HG02571 (cell line): Measurements from ENCODE around the gene BCL7B.
A peak's percentile ranks its signal among the peaks of the same experiment; 100 is the strongest.
"Not testable (repeated sequence)": the region's sequence is repeated elsewhere in the genome, so short reads cannot be mapped to it uniquely, and the experiment has no call there.

Experiments used
- ATAC-seq: cut with Tn5 transposase; IDR thresholded peaks from one replicate; pipeline ENCODE4 v1.9.1; 2021; ENCODE audit warnings: mild to moderate bottlenecking, moderate library complexity; ENCODE audit not compliant: unreplicated experiment

The BCL7B gene

GRCh38 chr7:73557397-73558257 lies at the start of gene BCL7B:
BCL7B (minus strand) TSS chr7:73557690; CDS start chr7:73557578, 112 bp downstream.
- ATAC-seq, result peak; percentile 54

DNA sequence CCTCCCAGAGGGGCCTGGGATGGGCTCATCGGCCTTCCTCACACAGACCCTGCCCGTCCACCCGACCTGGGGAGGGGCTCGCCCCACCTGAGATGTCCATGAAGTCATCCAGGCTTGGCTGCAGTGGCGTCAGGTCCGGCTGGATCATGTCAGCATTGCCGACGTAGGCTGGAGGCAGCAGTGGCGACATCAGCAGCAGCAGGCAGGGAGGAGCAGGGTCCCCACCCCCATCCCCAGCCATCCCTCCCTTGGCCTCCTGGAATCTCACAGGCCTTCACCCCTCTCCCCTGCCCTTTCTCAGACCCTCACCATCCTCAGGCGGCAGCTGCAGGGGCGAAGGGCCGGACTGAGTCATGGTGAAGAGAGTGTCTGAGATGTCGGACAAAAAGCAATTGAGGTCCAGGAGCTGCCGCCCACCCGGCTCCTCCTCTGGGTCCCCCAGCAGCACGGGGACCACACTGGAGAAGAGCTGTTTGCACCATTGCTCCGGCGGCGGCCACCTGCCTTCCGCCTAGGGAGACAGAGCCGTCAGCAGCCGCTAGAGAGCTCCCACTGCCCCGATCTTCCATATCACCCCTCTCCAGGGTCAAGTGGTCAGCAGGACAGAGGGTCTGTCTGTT lies 48.2 kb upstream of the BCL7B start:
- no peak for ATAC-seq

- ATAC-seq, result no peak
Observed at GRCh38 chr7:73602721-73603651, 45.5 kb upstream of the BCL7B start.

DNA sequence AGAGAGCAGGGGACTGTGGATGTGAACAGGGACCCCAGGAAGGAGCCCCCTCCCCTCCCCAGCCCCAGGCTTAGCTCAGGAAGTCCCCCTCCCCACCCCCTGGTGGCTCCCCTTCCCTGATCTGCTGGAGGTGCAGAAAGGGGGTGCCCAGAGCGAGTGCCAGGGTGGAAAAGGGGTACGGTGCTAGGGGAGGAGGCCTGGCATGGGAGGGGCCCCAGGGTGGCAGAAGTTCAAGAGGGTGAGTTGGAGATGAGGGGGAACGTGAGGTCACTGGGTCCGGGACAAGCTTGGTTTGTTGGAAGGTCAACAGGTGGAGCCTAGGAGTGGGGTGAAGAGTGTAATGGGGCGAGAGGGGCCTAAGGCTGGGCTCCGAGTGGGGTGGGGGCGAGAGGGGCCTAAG lies 42.4 kb upstream of the BCL7B start:
- ATAC-seq, result no peak

DNA sequence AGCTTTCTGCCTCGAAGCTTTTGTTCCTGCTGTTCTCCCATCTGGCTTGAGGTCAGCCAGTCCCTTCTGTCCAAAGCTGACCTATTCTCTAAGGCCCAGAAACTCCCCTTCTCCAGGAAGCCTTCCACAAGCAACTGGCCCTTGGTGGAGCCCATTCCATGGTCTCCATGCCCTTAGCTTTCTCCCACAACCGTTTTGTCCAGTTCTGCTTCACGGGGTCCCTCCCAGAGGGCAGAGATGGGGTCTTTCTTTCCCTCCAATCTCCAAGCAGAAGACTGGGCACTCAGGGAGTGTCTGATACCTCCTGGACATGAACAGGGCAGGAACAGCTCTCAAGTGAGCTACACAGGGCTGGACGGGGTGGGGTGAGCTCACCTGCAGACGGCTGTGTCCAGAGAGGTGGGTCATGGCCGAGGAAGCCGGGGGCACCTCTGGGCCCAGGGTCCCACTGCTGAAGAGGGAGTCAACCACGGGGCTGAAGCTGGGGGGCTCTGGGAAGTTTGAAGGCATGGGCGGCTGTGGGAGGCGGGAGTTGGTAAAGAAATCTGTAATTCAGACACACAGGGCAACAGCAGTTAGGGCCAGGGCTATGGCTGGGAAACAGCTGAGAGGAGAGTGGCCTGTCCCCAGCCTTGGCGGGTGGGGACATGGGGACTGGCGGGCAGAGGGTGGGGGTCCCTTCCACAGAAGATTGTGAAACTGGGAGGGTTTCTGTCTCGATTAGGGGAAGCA lies 41.8 kb upstream of the BCL7B start:
- no peak for ATAC-seq

DNA sequence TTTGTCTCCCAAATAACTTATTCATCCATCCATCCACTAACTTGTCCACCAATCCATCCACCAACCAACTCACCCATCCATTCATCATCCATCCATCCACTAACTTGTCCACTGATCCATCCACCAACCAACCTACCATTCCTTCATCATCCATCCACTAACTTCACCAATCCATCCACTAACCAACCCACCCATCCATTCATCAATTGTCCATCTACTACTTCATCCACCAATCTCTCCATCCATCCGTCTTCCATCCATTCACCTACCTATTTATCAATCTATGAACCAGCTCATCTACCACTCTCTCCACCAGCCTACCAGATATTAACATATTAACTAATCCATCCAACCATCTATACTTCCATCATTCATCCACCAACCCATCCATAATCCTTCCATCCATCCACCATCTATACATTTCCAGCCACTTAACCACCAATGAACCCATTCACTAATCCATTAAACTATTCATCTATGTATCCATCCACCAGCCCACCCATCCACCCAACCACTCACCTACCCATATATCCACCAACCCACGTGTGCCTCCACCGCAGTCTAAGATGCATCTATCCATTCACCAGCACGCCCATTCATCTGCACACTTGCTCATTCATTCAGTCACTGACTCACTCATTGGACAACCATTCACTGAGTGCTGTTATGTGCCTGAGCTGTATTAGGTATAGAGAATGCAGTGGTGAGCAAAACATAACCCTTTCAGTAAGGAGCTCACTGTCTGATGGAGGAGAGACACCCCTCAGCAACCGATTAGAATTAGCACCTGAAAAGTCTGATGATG lies 40.7 kb upstream of the BCL7B start:
- ATAC-seq, result no peak

DNA sequence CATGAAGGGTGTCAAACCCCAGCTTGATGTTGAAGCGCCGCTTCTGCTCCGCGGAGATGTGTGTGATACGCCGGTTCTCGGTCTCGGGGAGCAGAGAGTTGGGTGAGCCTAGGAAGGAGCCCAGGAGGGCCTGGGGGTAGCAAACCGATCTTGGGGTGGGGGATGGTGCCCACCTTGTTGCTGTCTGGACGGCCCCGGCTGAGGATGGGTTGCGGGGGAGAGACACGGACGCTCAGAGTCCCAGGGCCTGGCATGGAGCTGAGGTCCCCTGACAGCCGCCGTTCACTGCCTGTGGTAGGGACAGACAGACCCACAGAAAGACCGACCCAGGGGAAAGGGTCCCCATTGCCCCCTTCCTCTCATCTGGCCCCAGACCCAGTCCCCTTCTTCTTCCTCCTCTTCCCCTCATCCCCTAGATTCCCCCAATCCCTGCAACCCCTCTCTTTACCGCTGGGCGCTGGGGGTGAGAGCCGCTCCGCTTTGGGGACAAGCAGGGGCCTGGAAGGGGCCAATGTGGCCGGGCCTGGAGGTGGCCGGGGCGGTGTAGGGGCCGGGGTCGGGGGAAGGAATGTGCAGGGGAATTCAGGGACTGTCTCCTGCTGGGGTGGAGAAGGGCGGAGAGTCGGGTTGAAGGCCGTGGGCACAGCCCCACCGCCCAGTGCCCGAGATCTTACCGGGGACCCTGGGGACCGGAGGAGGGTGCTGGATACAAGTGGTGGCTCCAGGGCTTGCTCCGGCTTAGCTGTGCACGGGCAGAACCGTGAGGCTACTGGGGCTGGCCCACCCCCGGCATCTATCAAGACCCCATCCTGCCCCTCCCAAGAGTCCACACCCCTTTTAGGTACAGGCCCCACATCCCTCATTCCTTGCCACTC lies 38.9 kb upstream of the BCL7B start:
- no peak for ATAC-seq

GRCh38 chr7:73595358-73595757 lies 37.9 kb upstream of the BCL7B start:
- no peak for ATAC-seq

GRCh38 chr7:73593207-73594045 lies 35.9 kb upstream of the BCL7B start:
- ATAC-seq, result no peak

DNA sequence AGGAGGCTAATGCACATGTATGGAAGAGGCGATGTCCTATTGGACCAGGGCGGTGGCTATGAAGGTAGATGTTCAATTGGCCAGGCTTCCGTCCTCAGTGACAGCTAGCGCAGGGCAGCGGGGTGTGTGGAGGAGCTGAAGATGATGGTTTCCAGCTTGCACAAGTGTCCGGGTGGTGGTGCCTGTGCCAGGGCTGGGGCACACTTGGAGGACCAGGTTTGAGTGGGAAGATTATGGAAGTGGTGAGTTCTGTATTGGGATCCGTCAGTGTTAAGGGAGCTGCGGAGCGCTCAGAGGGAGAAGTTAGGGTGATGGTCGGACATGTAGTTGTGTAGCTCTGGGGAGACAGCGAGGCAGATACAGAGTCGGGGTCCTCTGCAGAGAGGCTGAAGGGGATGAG lies 29.4 kb upstream of the BCL7B start:
- ATAC-seq, result no peak

DNA sequence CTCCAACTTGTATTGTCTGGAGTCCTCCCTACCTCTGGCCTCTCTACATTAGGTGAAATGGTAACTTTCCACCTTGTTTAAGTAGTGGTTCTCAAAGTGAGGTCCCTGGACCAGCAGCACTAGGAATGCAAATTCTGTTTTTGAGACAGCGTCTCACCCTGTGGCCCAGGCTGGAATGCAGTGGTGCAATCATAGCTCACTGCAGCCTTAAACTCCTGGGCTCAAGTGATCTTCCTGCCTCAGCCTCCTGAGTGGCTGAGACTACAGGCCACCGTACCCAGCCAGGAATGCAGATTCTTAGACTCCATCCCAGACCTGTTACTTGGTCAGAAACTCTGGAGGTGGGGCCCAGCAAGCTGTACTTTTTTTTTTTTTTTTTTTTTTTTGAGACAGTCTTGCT lies 27.7 kb upstream of the BCL7B start:
- ATAC-seq, result no peak

GRCh38 chr7:73582664-73583202 lies 25.2 kb upstream of the BCL7B start:
- no peak for ATAC-seq

GRCh38 chr7:73581006-73581405 lies 23.5 kb upstream of the BCL7B start:
- not testable (repeated sequence) for ATAC-seq

DNA sequence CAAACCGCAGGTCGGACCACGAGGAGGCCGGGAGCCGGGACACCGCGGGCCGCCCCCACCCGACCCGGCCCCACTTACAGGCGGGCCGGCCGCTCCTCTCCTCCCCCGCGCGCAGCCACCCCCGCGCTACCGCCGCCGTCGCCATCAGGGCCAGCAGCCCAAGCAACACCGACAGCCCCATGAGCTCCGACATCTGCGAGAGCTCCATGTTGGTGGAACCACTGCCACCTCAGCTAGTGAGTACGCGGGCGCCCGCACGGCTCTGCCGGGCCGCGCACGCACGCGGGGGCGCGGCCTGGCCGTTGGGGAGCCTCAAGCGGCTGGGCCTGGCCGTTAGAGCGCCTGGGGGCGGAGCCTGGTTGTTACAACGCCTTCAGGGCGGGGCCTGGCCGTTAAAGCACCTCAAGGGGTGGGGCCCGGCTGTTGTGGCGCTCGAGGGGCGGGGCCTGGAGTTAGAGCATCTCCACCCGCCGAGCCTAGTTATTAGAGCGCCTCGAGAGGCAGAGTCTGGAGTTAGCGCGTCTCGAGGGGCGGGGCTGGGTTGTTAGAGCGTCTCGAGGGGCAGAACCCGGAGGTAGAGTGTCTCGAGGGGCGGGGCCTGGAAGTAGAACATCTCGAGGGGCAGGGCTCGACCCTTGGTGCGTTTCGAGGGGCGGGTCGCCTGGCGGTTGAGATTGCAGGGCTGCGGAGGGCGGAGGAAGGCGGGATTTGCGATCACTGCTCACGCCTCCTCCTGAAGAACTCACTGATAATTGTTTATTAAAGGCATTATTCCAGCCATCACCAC lies 21.0 kb upstream of the BCL7B start, which contains the start of gene TBL2:
Gene TBL2, minus strand, starts transcription at position 238 of the 787 bp plus-strand sequence. Its CDS starts 30 bp downstream, at position 208.
- peak; percentile 80 for ATAC-seq

- peak; percentile 18 for ATAC-seq
Observed at GRCh38 chr7:73577627-73578341, 20.3 kb upstream of the BCL7B start.

DNA sequence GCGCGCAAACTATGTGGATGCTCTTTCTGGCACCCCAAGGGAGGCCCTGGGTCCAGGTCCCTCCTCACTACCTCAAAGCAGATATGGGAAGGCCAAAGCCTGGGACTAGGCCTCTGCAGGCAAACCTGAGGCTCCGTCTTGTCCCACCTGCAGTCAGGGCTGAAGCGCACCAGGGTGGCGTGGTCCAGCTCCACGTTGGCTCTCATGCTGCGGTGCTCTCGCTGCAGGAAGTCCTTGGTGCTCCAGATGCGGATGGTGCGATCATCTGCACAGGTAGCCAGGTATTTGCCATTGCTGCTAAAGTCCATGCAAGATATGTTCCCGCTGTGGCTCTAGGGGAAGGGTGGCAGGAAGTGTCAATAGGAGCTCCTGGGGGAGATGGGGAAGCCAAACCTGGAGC lies 16.3 kb upstream of the BCL7B start:
- no peak for ATAC-seq
